Measurements from ENCODE around the gene MYMK.

Gene MYMK

GRCh38 chr9:133502112-133502511 lies 22.6 kb downstream of the MYMK start:
- H3K4me1 Mint-ChIP-seq: no peaks in the 10 kb centered on the region
- H3K9me3 Mint-ChIP-seq: peaks cover 15 to 20% of the 10 kb centered on the region in 2 donors
- H3K27me3 Mint-ChIP-seq: peaks cover 46 to 56% of the 10 kb centered on the region in 2 donors
- ATAC-seq (replicated peaks): no peak
- peaks cover 6 to 12% of the 10 kb centered on the region in 2 donors for H3K36me3 Mint-ChIP-seq
- no peak overlapping the region for H3K4me3 Mint-ChIP-seq
- DNase-seq: no peak
- H3K27ac Mint-ChIP-seq: no peak overlapping the region

- H3K27ac Mint-ChIP-seq: no peak overlapping the region
- H3K4me1 Mint-ChIP-seq: no peaks in the 10 kb centered on the region
- ATAC-seq (replicated peaks): no peak
- no peak for DNase-seq
- H3K27me3 Mint-ChIP-seq: peaks cover 40 to 47% of the 10 kb centered on the region in 2 donors
- peaks cover 6 to 12% of the 10 kb centered on the region in 2 donors for H3K36me3 Mint-ChIP-seq
- H3K9me3 Mint-ChIP-seq: peaks cover 15 to 20% of the 10 kb centered on the region in 2 donors
- H3K4me3 Mint-ChIP-seq: no peak overlapping the region
These were observed 24.9 kb downstream of the MYMK start for GRCh38 chr9:133499892-133500270.

- Mint-ChIP-seq H3K27me3 (peaks cover 38 to 45% of the 10 kb centered on the region in 2 donors), H3K4me3 (no peak overlapping the region), H3K4me1 (no peaks in the 10 kb centered on the region), H3K9me3 (peaks cover 15 to 20% of the 10 kb centered on the region in 2 donors), H3K36me3 (peaks cover 6 to 12% of the 10 kb centered on the region in 2 donors), H3K27ac (no peak overlapping the region)
- DNase-seq (no peak), ATAC-seq (replicated peaks) (no peak)
These were observed 25.4 kb downstream of the MYMK start for GRCh38 chr9:133499132-133499891.

- DNase-seq (no peak), ATAC-seq (replicated peaks) (no peak)
- H3K36me3 Mint-ChIP-seq: peaks cover under 1 to 6% of the 10 kb centered on the region in 2 donors
- H3K4me3 Mint-ChIP-seq: no peak overlapping the region
- H3K4me1 Mint-ChIP-seq: no peaks in the 10 kb centered on the region
- peaks cover 9 to 11% of the 10 kb centered on the region in 2 donors for H3K9me3 Mint-ChIP-seq
- no peak overlapping the region for H3K27ac Mint-ChIP-seq
- H3K27me3 Mint-ChIP-seq: peaks cover 22 to 30% of the 10 kb centered on the region in 2 donors
These were observed 27.6 kb downstream of the MYMK start for GRCh38 chr9:133496861-133497842.

GRCh38 chr9:133495327-133496293 lies 29.1 kb downstream of the MYMK start:
- no peaks in the 10 kb centered on the region for H3K36me3 Mint-ChIP-seq
- H3K27ac Mint-ChIP-seq: no peak overlapping the region
- DNase-seq (no peak), ATAC-seq (replicated peaks) (no peak)
- no peak overlapping the region for H3K4me3 Mint-ChIP-seq
- no peaks in the 10 kb centered on the region for H3K4me1 Mint-ChIP-seq
- no peaks in the 10 kb centered on the region for H3K9me3 Mint-ChIP-seq
- peaks cover 16 to 21% of the 10 kb centered on the region in 2 donors for H3K27me3 Mint-ChIP-seq

- Mint-ChIP-seq H3K9me3 (no peaks in the 10 kb centered on the region), H3K4me3 (no peak overlapping the region), H3K27me3 (peaks cover 15 to 22% of the 10 kb centered on the region in 2 donors), H3K4me1 (no peaks in the 10 kb centered on the region), H3K36me3 (no peaks in the 10 kb centered on the region), H3K27ac (no peak overlapping the region)
- ATAC-seq (replicated peaks): no peak
- no peak for DNase-seq
These were observed 30.0 kb downstream of the MYMK start for GRCh38 chr9:133494636-133495326.

- Mint-ChIP-seq H3K4me3 (no peak overlapping the region), H3K9me3 (no peaks in the 10 kb centered on the region), H3K36me3 (no peaks in the 10 kb centered on the region), H3K4me1 (no peaks in the 10 kb centered on the region), H3K27ac (no peak overlapping the region), H3K27me3 (peaks cover 21 to 26% of the 10 kb centered on the region in 2 donors)
- DNase-seq: no peak
- no peak for ATAC-seq (replicated peaks)
These were observed 30.8 kb downstream of the MYMK start for GRCh38 chr9:133493845-133494540.

- DNase-seq: no peak
- peaks cover 18 to 22% of the 10 kb centered on the region in 2 donors for H3K27me3 Mint-ChIP-seq
- H3K27ac Mint-ChIP-seq: no peak overlapping the region
- H3K4me3 Mint-ChIP-seq: no peak overlapping the region
- no peaks in the 10 kb centered on the region for H3K4me1 Mint-ChIP-seq
- ATAC-seq (replicated peaks): no peak
- no peaks in the 10 kb centered on the region for H3K9me3 Mint-ChIP-seq
- H3K36me3 Mint-ChIP-seq: no peaks in the 10 kb centered on the region
These were observed 31.3 kb downstream of the MYMK start for GRCh38 chr9:133493428-133493827.

GRCh38 chr9:133492061-133493021 lies 32.4 kb downstream of the MYMK start:
- no peak overlapping the region for H3K27ac Mint-ChIP-seq

GRCh38 chr9:133491656-133491925 lies 33.2 kb downstream of the MYMK start:
- H3K27ac Mint-ChIP-seq: no peak overlapping the region
- no peak for DNase-seq
- H3K4me1 Mint-ChIP-seq: no peaks in the 10 kb centered on the region
- H3K9me3 Mint-ChIP-seq: no peaks in the 10 kb centered on the region
- no peak for ATAC-seq (replicated peaks)
- H3K36me3 Mint-ChIP-seq: no peaks in the 10 kb centered on the region
- no peak overlapping the region for H3K4me3 Mint-ChIP-seq
- peaks cover 12 to 15% of the 10 kb centered on the region in 2 donors for H3K27me3 Mint-ChIP-seq

More at GRCh38 chr9:133492061-133493021, 32.4 kb downstream of the MYMK start:
- no peaks in the 10 kb centered on the region for H3K36me3 Mint-ChIP-seq
- H3K4me3 Mint-ChIP-seq: no peak overlapping the region
- peaks cover 12 to 15% of the 10 kb centered on the region in 2 donors for H3K27me3 Mint-ChIP-seq
- H3K4me1 Mint-ChIP-seq: no peaks in the 10 kb centered on the region
- H3K9me3 Mint-ChIP-seq: no peaks in the 10 kb centered on the region
- ATAC-seq (replicated peaks) (no peak), DNase-seq (no peak)

GRCh38 chr9:133490865-133491655 lies 33.7 kb downstream of the MYMK start:
- Mint-ChIP-seq H3K27me3 (peaks cover 12 to 15% of the 10 kb centered on the region in 2 donors), H3K4me3 (no peak overlapping the region), H3K36me3 (no peaks in the 10 kb centered on the region), H3K9me3 (no peaks in the 10 kb centered on the region), H3K4me1 (peaks cover 2 to 3% of the 10 kb centered on the region in 2 donors), H3K27ac (no peak overlapping the region)
- ATAC-seq (replicated peaks) (no peak), DNase-seq (no peak)

Data from stimulated activated naive B cell treated with anti-CD40 and anti-IgM and Interleukin-4, amounts not matched to agents 10 μg/mL and 1 μg/mL and 100 μg/mL, for 72 hours (primary cell).